ENCODE measurements around the gene KMT2E. TPM values are rescaled to one million over a fixed set of nuclear protein-coding genes. Genes with fewer than 3 reads are reported as not detected.

The KMT2E gene
- polyA plus RNA-seq, 2 of the 4 experiments (the other 2 are of a cell fraction) = 9.4 to 23.4 TPM

DNA sequence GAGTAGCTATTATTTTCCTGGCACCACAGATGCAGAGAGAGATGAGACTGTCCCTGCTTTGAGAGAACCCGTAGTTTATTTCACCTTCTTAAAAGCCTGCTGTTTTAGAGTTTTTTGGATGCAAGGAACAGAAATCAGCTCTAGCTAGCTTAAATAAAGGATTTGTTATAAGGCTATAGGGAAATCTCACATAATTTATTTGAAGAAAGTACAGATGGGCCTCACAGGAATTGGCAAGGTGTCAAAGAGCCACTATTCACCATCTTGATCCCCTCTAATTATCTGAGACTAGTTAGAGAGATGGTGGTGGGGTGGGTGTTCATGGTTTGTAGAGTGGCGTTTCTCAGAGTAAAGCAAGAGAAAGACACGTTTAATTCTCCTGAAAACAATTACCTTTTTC is 7.3 kb downstream of the KMT2E start (continued):
- no peak for TF ChIP-seq HOXB5 (CRISPR knock-in tag; IDR thresholded peaks at IDR 0.05)
- no peak for TF ChIP-seq FOSL2 (IDR thresholded peaks at IDR 0.05)
- no peak for TF ChIP-seq FOSL2 (CRISPR knock-in tag; IDR thresholded peaks at IDR 0.05)
- TF ChIP-seq RAD21 (conservative IDR thresholded peaks at IDR 0.05 in 1 of 2, IDR thresholded peaks at IDR 0.05 in 1 of 2) = no peak

DNA sequence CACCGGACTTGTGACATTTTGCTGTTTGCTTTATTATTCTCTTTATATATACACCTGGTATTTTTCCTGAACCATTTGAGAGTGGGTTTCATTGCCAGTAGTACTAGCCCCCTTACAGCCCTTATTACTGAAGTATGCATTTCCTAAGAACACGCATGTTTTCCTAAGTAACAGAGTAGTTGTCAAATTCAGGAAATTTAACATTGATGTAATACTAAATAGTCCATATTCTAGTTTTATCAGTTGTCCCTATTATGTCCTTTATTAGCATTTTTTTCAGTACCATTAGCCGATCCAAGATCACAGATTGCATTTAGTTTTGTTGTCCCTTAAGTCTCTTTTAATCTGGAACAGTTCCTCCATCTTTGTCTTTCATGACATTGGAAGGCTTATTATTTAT is 8.0 kb downstream of the KMT2E start:
- WGBS (ENCODE audit: missing lambda C conversion rate) = 88% methylated on average over 3 of the region's 3 CpGs
- FAIRE-seq (no peak), DNase-seq (ENCODE audit: low read depth in 1 of 2, low spot score in 1 of 2) (no peak), ATAC-seq (no peak)
- ChIA-PET POLR2A (no interaction called here), CTCF (no interaction called here)
- peaks cover 68% of the 10 kb centered on the region for H3K4me1 ChIP-seq
- no peaks in the 10 kb centered on the region for H3K9me3 ChIP-seq
- TF ChIP-seq POLR2AphosphoS2 (conservative IDR thresholded peaks at IDR 0.05; ENCODE audit: low read length) (no peak), ZC3H11A (IDR thresholded peaks at IDR 0.05) (no peak), MAFK (IDR thresholded peaks at IDR 0.05; ENCODE audit: partially characterized antibody) (no peak)
- H3K4me3 ChIP-seq = no peak overlapping the region
- H3K4me2 ChIP-seq = no peak overlapping the region
- no peak overlapping the region for H3K27ac ChIP-seq

DNA sequence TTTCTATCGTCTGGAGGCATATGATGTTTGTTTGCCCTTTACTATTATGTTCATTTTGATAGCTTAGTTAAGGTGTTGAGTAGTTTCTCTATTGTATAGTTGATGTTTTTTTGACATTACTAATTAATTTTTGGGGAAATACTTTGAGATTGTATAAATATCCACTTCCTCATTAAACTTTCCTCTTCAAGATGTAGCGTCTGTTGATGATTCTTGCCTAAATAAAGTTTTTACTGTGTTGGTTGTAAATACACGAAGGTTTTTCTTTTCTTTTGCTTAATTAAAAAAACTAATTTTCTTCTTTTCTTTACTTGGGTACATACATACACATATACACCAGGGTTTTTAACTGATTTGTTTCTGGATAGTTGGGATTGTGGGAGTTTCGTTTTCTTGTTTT is 8.5 kb downstream of the KMT2E start:
- Histone ChIP-seq H3K27ac (no peak overlapping the region), H3K4me3 (no peak overlapping the region), H3K4me2 (no peak overlapping the region), H3K9me3 (no peaks in the 10 kb centered on the region), H3K4me1 (peaks cover 68% of the 10 kb centered on the region)
- ATAC-seq = no peak
- ChIA-PET CTCF (interaction anchor here (1.1 kb wide), 1 partner anchor 130 kb away, joined by 3 read pairs; no protein-coding TSS in a partner anchor), POLR2A (interaction anchor here (0.6 kb wide), 1 partner anchor 9 kb away, joined by 3 read pairs; no protein-coding TSS in a partner anchor)
- FAIRE-seq = no peak
- no peak for DNase-seq (ENCODE audit: low read depth in 1 of 2, low spot score in 1 of 2)
- TF ChIP-seq CBX2 (IDR thresholded peaks at IDR 0.05; ENCODE audit: borderline replicate concordance, low read depth) (no peak), ZNF302 (CRISPR knock-in tag; IDR thresholded peaks at IDR 0.05) (no peak), ZFP36 (IDR thresholded peaks at IDR 0.05; ENCODE audit: borderline replicate concordance, partially characterized antibody) (no peak), MAFK (IDR thresholded peaks at IDR 0.05; ENCODE audit: partially characterized antibody) (no peak)
- TF ChIP-seq, protein P1, sequence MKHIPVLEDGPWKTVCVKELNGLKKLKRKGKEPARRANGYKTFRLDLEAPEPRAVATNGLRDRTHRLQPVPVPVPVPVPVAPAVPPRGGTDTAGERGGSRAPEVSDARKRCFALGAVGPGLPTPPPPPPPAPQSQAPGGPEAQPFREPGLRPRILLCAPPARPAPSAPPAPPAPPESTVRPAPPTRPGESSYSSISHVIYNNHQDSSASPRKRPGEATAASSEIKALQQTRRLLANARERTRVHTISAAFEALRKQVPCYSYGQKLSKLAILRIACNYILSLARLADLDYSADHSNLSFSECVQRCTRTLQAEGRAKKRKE (CRISPR knock-in tag; IDR thresholded peaks at IDR 0.05; ENCODE audit: low read depth) = no peak
- WGBS (ENCODE audit: missing lambda C conversion rate) = 90% methylated on average over 4 of the region's 4 CpGs

DNA sequence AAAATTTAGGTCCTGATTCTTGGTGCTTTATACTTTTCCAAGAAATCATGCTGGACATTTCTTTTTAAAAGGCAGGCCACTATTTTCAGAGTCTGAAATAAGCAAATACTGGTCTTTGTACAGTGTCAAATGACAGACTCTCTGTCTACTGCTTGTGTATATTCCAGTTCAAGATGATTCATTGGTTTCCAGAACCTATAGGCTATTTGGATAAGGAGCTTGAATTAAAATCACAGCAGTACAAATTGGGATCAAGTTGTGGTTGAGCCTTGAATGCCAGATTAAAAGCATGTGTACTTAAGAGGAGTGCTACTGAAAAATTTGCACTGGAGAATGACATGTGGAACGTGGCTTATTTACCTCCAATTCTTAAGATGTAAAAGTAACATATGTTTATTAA is 10.7 kb downstream of the KMT2E start:
- no peak for DNase-seq (ENCODE audit: low read depth in 1 of 2, low spot score in 1 of 2)
- FAIRE-seq = no peak
- WGBS (ENCODE audit: missing lambda C conversion rate) = 31% methylated on average over 1 of the region's 1 CpG
- Histone ChIP-seq H3K27ac (no peak overlapping the region), H3K4me1 (peaks cover 45% of the 10 kb centered on the region), H3K9me3 (no peaks in the 10 kb centered on the region), H3K4me3 (no peak overlapping the region), H3K4me2 (peak overlapping the region; percentile 27)
- ATAC-seq = peak in 1 of 2 experiments; percentile 75; a peak in 3 of 6 replicates
- POLR2A ChIA-PET = interaction anchor here (1.1 kb wide), 1 partner anchor 41 kb away, joined by 5 read pairs; no protein-coding TSS in a partner anchor
- TF ChIP-seq HOXB13 (CRISPR knock-in tag; IDR thresholded peaks at IDR 0.05; ENCODE audit: low read depth) (no peak), ZC3H11A (IDR thresholded peaks at IDR 0.05) (no peak), FOSL2 (IDR thresholded peaks at IDR 0.05) (no peak), FOSL2 (CRISPR knock-in tag; IDR thresholded peaks at IDR 0.05) (0 out of 2 replicates have a peak, but pooled peaks have one; percentile 3), MAZ (IDR thresholded peaks at IDR 0.05; ENCODE audit: borderline replicate concordance, low read depth, low read length) (no peak), ZFP36 (IDR thresholded peaks at IDR 0.05; ENCODE audit: borderline replicate concordance, partially characterized antibody) (no peak)
- TF ChIP-seq, protein P2, sequence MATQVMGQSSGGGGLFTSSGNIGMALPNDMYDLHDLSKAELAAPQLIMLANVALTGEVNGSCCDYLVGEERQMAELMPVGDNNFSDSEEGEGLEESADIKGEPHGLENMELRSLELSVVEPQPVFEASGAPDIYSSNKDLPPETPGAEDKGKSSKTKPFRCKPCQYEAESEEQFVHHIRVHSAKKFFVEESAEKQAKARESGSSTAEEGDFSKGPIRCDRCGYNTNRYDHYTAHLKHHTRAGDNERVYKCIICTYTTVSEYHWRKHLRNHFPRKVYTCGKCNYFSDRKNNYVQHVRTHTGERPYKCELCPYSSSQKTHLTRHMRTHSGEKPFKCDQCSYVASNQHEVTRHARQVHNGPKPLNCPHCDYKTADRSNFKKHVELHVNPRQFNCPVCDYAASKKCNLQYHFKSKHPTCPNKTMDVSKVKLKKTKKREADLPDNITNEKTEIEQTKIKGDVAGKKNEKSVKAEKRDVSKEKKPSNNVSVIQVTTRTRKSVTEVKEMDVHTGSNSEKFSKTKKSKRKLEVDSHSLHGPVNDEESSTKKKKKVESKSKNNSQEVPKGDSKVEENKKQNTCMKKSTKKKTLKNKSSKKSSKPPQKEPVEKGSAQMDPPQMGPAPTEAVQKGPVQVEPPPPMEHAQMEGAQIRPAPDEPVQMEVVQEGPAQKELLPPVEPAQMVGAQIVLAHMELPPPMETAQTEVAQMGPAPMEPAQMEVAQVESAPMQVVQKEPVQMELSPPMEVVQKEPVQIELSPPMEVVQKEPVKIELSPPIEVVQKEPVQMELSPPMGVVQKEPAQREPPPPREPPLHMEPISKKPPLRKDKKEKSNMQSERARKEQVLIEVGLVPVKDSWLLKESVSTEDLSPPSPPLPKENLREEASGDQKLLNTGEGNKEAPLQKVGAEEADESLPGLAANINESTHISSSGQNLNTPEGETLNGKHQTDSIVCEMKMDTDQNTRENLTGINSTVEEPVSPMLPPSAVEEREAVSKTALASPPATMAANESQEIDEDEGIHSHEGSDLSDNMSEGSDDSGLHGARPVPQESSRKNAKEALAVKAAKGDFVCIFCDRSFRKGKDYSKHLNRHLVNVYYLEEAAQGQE (IDR thresholded peaks at IDR 0.05) = no peak
- CTCF ChIA-PET = no interaction called here
